WERI-Rb-1 (cell line): ENCODE results near the gene EFEMP1.

Experiments used
- DNase-seq: peaks from one replicate; pipeline ENCODE4 v3.0.0-alpha.2; 2020
- H3K27ac ChIP-seq: fragments of 250-450 bp; sonication (Bioruptor Pico); 2 replicates; pipeline ENCODE4 v1.5.1; 2020; ENCODE audit warnings: mild to moderate bottlenecking, moderate library complexity
- H3K27me3 ChIP-seq: fragments of 250-450 bp; sonication (Bioruptor Pico); 2 replicates; pipeline ENCODE4 v1.5.1; 2021; ENCODE audit warnings: mild to moderate bottlenecking, low read depth, moderate library complexity; ENCODE audit not compliant: insufficient read depth, severe bottlenecking
- H3K36me3 ChIP-seq: fragments of 250-450 bp; sonication (Bioruptor Pico); 2 replicates; pipeline ENCODE4 v1.5.1; 2020; ENCODE audit warnings: mild to moderate bottlenecking, moderate library complexity
- H3K4me3 ChIP-seq: 2 replicates; pipeline ENCODE4 v1.5.1; 2011; ENCODE audit warnings: low read depth, mild to moderate bottlenecking, control low read depth, low read length
- H3K9me3 ChIP-seq: fragments of 250-450 bp; sonication (Bioruptor Pico); 2 replicates; pipeline ENCODE4 v1.5.1; 2021; ENCODE audit warnings: mild to moderate bottlenecking, moderate library complexity; ENCODE audit not compliant: severe bottlenecking
- CTCF ChIP-seq: IDR thresholded peaks from 2 replicates; pipeline ENCODE4 v1.5.1; 2011; ENCODE audit warnings: low read depth, mild to moderate bottlenecking, control low read depth, inconsistent platforms, low read length

The EFEMP1 gene

GRCh38 chr2:55843994-55844345 lies 79.6 kb downstream of the EFEMP1 start:
- DNase-seq: no peak
- H3K4me3 ChIP-seq: no peak overlapping the region
- no peak for TF ChIP-seq CTCF
- H3K27me3 ChIP-seq: no peaks in the 10 kb centered on the region
- no peaks in the 10 kb centered on the region for H3K9me3 ChIP-seq
- H3K36me3 ChIP-seq: no peaks in the 10 kb centered on the region
- H3K27ac ChIP-seq: no peak overlapping the region

GRCh38 chr2:55843096-55843993 lies 80.2 kb downstream of the EFEMP1 start:
- Histone ChIP-seq H3K27me3 (no peaks in the 10 kb centered on the region), H3K27ac (no peak overlapping the region), H3K9me3 (no peaks in the 10 kb centered on the region), H3K36me3 (no peaks in the 10 kb centered on the region), H3K4me3 (no peak overlapping the region)
- DNase-seq: no peak
- no peak for TF ChIP-seq CTCF

DNA sequence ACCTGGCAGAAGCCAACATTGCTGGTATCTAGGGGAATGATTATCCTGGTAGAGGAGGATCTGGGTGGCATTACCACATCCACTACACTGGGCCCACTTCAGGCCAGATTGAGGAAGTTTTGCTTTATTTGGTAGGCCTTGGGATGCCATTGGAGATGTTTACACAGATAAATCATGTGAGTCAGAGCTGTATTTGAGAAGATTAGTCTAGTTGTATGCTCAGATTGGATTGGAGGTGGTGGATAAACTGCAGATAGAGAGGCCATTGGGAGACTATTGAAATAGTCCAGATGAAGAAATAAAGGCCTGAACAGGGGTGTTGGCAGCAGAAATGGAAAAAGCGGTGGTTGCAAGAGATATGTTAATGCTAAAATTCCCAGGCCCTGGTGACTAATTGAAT lies 81.5 kb downstream of the EFEMP1 start:
- no peak overlapping the region for H3K4me3 ChIP-seq
- no peak for TF ChIP-seq CTCF
- H3K36me3 ChIP-seq: no peaks in the 10 kb centered on the region
- H3K9me3 ChIP-seq: no peaks in the 10 kb centered on the region
- no peak overlapping the region for H3K27ac ChIP-seq
- H3K27me3 ChIP-seq: no peaks in the 10 kb centered on the region
- DNase-seq: no peak

GRCh38 chr2:55840460-55840859 lies 83.1 kb downstream of the EFEMP1 start:
- no peak for DNase-seq
- H3K27ac ChIP-seq: no peak overlapping the region
- no peak for TF ChIP-seq CTCF

GRCh38 chr2:55839182-55839819 lies 84.3 kb downstream of the EFEMP1 start:
- no peak for TF ChIP-seq CTCF
- no peak overlapping the region for H3K27ac ChIP-seq
- H3K9me3 ChIP-seq: no peaks in the 10 kb centered on the region
- no peak for DNase-seq
- H3K4me3 ChIP-seq: no peak overlapping the region
- no peaks in the 10 kb centered on the region for H3K36me3 ChIP-seq
- no peaks in the 10 kb centered on the region for H3K27me3 ChIP-seq

More at GRCh38 chr2:55840460-55840859, 83.1 kb downstream of the EFEMP1 start:
- H3K36me3 ChIP-seq: no peaks in the 10 kb centered on the region
- no peak overlapping the region for H3K4me3 ChIP-seq
- no peaks in the 10 kb centered on the region for H3K27me3 ChIP-seq
- H3K9me3 ChIP-seq: no peaks in the 10 kb centered on the region
